ENCODE measurements around the gene CDC42BPG.
"Not testable (repeated sequence)": the region's sequence is repeated elsewhere in the genome, so short reads cannot be mapped to it uniquely, and the experiment has no call there.

Gene CDC42BPG

DNA sequence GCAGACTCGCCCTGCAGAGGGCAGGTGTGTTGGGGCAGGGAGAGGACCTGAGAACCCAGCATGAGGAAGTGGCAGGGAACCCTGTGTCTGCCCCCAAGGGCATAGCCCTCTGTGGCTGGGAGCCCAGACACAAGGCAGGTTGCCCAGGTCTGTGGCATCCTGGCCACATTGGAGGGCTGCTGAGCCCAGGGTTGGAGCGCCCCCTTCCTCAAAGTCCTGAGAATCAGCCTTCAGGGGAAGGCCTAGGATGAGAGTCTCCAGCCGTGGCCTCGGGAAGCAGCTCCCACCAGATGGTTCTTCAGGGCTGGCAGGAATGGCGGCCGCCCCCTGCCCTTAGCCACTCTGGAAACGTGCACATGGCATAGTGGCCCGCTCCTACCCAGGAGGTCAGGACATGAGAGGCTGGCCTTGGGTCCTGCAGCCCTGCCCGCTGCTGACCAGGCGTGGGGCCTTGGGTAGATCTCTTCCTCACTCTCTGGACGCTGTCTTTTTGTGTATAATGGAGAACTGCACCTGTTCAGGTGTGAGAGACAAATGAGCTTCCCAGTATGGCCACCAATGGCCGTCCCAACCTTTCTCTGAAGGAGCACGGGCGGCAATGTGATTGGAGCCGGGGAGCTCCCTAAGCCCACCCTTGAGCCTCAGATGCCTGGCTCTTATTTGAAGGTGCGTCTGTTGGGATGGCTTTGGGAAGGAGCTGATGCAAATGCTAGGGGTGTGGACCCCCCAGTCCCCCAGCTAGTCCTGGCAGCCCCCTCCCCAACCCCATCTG is 4.6 kb upstream of the CDC42BPG start:
- no peak for DNase-seq

DNA sequence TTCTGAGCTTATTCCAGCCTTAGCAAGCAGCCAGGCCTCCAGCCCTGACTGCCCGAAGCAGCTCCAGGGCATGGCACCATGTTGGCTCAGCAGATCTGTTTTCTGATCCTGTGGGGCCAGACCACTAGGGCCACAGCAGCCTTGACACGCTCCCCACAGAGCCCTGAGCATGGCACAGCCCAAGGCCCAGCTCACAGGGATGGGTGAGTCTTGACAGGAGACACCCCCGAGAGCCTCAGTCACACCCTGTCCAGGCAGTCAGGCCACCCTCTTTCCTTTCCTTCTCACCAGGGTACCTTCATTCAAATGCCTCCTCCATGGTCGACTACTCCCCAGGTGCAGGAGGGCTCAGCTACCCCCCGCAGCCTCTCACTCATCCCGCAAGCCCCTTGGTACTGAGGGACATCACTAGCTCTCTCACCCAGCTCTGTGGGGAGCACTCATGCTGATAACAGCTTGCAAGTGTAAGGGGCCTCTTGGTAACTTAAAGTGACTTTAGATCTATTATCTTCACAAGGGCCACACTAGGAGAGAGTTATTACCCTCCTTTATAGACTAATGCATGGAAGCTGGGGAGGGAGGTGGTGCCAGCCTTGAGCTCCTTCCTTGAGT is 3.9 kb upstream of the CDC42BPG start:
- DNase-seq, result no peak

DNA sequence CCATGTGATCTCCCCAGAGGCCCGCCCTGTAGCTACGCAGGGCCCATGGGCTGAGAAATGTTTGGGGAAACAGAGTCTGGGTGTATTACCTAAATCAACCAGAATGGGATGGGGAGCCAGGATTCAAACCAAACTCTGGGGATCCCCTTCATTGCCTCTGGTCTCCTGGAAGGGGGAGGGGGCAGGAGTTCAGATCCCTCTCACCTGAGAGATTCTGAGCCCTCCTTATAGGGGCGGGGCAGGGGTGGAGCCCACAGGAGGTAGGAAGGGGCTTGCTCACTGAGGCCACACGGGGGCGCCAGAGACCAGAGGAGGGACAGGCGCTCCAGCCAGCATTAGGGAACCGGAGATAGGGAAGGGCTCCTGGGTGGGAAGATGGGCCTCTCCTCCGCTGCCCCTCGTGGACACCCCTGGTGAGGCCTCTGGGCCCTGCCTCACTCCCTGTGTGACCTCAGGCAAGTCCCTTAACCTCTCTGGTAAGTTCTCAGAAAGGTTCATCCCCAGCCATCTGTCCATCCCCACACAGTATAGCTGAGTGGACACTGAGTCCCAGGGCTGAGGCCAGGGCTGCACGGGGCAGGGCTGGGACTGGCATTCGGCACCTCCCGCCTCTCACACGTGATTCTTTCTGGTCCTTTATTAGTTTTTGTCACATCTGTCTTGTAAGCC is 2.7 kb upstream of the CDC42BPG start:
- peak; percentile 89 for DNase-seq

DNA sequence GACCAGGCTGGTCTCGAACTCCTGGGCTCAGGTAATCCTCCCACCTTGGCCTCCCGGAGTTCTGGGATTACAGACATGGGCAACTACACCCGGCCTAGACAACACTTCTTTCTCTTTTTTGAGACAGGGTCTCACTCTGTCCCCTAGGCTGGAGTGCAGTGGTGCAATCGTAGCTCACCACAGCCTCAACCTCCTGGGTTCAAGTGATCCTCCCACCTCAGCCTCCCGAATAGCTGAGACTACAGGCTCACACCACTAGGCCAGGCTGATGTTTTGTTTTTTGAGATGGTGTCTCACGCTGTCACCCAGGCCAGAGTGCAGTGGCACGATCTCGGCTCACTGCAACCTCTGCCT is 1.3 kb upstream of the CDC42BPG start:
- not testable (repeated sequence) for DNase-seq

DNA sequence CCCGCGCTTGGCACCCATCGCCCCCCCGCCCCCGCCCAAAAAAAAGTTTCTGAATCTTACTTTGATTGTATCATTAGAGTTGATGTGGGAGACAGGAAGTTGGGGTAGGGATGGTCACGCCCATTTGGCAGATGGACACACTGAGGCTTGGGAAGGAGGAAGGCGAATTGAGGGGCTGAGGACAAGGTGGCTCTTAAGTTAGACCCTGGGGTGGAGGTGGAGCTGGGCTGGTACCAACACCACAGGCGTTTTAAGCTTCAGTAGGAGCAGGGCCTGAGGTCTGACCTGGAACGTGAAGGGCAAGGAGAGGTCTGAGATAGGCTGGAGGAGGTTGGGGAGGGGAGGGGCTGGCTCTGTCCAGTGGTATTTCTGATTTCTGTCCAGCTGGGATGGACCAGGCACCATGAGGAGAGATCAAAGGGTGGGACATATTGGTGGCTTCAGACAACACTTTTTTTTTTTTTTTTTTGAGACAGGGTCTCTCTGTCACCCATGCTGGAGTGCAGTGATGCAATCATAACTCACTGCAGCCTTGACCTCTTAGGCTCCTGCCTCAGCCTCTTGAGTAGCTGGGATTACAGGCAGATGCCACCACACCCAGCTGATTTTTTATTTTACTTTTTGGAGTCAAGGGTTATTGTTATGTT is 799 bp upstream of the CDC42BPG start:
- DNase-seq, result no peak

DNA sequence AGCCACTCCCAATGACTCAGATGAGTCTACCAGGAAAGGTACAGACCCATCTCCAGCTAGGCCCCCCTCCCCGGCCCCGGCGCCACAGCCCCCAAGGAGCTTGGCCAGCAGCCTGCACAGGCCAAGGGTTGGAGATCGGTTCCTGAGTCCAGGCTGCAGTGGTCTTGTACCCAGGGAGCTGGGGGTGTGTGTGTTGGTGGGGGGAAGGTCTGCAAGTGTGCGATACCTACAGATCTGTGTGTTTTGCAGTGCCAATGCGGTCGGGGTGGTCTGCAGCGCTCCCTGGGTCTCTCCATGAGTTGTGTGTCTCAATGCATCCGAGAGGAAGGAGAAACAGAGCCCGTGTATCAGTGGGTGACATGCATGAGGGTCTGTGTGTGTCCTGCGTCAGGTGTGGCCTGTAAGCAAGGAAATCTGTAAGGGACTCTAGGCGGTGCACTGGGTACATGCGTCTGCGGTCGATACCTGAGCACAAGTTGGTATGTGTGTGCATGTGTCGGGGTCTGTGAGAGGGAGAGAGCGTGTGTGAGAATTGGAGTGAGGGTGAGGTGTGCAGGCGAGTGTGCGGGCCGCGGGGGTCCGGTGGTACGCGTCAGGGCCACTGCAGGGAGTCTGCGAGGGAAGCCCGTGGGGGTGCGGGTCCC is 645 bp downstream of the CDC42BPG start:
- no peak for DNase-seq

DNA sequence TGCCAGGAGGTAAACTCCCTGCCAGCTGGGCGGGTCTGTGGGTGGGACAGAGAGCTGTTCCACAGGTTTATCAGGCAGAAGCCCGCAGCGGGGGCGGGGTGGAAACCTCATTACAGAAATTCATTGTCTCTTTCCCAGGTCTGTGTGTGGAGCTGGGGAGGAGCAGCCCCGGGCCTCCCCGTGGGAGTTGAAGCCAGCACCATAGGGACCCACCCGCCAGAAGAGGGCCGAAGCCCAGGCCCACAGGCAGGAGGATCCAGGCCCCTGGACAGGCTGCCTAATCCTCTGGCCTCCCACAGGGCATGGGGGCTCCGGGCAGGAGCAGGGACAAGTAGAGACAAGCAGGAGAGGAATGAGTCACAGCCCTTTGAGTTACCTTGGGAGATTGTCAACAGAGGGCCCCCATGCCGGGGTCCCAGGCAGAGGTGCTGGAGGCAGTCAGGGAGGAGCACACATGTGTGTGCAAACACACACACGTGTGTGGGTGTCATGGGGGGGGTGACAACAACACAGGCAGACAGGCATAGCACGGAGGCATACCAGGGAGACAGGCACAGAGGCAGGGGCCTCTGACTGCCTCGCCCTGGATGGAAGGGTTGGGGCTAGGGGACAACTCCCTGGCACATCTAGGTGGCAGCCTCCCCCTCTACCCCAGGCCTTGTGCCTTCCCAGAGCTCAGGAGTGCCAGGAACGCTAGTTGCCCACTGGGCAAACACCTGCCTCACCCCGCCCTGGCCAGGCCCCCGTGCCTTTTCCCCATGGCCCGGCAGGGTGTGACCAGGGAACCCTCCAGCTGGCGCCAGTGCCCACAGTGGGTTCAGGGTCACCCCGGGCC is 1.4 kb downstream of the CDC42BPG start:
- DNase-seq, result no peak

DNA sequence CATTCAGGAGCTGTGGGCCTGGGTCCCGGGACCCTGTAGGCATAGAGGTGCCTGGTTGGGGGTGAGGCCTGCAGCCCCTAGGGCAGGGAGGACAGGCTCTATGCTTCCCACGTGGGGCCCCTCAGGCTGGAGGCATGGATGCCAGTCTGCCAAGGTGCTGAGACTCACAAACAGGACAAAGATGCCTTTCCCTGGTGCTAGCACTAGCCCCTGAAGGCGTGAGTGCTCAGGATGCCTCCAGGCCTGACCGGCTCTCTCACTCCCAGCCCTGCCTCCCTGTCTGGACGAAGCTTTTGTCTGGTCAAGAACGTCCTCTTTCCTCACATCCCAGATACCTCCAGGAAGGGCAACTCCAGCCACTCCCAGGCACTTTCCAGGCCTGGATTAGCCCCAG is 2.1 kb downstream of the CDC42BPG start:
- DNase-seq, result no peak

DNA sequence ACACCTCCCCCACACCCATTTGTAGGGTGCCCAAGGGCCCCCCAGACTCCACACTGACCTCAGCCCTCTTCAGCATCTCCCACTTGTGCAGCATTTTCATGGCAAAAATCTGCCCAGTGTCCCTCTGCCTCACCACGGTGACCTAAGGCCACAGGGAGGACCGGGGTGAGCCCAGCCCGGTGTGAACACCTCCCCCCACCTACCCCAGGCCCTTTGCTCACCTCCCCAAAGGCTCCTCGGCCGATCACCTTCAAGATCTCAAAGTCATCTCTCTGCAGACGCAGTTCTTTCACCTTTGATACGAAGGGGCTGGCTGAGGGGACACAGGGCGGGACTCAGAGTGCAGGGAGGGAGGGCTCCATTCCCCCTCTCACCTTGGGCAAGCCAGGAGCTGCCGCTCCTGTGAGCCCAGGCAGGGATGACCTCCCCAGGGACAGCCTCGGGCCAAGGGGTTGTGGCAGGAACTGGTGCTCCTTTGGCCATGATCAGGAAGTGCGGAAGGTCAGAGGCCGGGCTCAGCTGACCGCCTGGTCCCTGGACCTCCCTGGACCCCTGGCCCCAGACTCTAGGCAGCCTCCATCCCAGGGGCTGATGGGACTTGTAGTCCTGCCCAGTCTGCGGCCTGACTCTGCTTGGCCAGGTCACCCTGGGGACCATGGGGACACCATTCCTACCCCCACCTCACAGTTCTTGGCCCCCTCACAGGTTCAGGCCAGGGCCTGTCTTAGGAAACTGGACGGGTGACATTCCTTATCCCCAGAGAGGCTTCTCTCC is 2.7 kb downstream of the CDC42BPG start:
- DNase-seq, result no peak

DNA sequence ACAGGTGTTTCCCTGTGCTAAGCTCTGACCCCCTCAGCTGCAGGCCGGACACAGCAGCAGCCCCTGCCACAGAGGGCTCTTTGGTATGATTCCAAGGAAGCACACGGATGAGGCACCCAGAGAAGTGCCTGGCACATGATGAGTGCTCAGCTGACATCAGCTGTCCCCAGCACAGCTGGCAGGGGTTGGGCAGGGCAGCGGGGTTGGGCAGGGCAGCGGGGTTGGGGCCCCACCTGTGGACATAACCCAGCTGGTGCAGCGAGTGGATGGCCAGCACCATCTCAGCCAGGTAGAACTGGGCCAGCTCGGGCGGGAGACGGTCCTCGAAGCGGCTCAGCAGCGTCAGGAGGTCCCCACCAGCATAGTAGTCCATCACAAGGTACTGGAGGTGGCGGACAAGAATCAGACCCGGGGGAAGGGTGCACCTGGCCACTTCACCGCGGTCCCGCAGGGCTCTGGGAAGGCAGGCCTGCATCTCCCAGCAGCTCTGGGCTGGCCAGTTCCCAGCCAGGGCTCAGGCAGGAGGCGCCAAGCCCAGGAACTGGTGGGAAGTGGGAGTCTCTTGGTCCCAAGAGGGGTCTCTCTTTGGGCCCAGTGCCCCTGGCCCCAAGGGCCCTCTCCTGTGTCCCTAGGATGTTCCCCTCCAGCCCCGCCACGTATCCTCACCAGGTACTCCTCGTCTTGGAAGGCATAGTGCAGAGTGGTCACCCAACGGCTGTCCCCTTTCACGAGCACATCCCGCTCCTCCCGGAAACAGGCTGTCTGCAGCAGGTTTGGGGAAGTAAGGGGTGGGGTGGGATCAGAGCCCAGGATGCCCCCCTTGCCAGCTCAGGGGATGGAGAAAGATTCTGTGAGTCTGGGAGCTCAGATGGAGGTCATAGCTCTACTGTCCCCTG is 4.3 kb downstream of the CDC42BPG start:
- DNase-seq, result no peak

DNA sequence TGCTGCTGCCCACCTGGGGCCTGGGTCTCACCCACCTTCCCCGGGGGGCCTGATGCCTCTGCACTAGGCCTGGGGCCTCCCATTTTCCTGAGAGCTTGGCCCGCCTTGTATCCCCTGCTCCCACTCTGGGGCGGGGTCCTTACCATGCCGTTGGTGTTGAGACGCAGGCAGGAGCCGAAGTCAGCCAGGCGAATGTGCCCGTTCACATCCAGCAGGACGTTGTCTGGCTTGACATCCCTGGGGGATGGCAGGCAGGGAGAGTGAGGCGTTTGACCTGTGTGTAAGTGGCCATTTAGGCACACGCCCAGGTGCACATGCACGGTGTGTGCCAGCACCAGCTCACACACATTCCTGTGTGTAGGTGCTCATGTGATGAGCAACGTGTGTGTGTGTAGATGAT is 5.1 kb downstream of the CDC42BPG start:
- DNase-seq, result no peak

DNA sequence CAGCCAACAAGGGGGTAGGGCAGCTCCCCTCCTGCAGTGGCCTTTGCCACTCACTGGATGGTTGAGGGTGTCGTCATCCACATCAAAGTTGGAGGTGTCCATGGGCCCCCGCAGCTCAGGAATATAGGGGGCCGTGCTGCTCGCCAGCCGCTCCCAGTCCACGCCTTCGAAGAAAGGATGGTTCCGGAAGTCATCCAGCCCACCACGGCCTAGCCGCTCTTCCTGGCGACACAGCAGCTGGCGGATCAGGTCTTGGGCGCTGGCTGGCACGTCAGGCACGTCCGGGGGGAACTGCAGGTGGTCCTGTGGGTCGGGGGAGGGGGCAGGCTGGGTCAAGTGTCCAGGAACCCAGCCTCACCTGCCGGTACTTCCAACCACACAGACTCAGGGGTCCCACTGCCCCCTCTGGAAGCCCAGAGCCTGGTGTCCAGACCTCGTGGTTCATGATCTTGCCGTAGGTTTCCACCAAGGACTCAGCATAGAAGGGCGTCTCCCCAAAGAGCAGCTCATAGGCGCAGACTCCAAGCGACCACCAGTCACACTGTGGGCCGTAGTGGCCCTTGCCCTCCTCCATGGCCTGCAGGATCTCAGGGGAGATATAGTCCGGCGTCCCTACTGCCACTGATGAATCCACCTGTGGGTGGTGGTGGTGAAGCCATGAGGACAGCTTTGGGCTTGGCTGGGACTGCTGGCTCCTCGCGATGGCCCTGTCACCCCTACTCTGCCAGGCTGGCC is 5.7 kb downstream of the CDC42BPG start:
- no peak for DNase-seq

DNA sequence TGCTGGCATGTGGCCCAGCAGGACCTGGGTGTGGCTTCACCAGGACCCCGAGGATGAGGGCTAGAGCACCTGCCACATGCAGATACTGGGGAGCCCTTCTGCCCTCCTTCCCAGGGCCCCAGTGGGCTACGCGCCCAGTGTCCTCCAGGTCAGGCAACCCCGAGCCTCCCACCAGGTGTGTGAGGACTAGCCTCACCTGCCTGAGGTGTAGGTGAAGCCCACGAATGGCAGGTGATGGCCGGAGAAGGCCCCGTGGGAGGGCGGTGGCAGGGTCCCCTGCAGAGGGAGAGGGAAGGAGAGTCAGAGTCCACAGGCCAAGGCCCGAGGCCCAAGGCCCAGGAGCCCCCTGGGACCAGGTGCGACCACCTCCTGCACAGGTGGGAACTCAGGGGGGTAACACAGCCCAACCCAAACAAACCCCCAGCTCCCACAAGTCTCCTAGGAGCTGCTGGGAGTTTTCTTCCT is 6.5 kb downstream of the CDC42BPG start:
- no peak for DNase-seq

DNA sequence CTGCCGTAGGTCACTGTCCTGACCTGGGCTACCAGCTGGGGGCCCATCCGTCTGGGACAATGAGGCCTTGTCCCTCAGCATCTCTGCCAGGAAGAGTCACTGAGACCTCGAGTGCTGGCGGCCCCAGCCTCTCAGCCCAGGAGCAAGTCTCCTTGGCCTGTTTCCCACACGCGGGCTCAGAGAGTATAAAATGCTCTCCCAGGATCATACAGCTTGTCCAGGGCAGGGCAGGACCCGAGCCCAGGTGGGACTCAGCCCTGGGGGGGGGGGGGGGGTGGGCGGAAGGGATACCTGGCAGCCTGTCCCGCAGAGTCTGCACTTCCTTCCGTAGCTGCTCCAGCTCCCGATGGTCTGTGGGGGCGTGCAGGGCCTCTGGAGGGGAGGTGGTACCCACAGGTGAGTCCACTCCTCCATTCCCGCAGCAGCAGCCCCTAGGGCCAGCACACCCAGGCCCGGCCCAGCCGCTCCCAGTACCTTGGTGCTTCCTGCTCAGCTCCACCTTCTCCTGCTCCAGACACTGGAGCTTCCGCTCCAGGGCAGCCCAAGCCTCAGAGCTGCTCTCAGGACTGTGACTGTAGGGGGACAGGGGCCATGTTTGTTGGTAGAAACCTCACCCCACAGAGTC is 7.9 kb downstream of the CDC42BPG start:
- no peak for DNase-seq

DNA sequence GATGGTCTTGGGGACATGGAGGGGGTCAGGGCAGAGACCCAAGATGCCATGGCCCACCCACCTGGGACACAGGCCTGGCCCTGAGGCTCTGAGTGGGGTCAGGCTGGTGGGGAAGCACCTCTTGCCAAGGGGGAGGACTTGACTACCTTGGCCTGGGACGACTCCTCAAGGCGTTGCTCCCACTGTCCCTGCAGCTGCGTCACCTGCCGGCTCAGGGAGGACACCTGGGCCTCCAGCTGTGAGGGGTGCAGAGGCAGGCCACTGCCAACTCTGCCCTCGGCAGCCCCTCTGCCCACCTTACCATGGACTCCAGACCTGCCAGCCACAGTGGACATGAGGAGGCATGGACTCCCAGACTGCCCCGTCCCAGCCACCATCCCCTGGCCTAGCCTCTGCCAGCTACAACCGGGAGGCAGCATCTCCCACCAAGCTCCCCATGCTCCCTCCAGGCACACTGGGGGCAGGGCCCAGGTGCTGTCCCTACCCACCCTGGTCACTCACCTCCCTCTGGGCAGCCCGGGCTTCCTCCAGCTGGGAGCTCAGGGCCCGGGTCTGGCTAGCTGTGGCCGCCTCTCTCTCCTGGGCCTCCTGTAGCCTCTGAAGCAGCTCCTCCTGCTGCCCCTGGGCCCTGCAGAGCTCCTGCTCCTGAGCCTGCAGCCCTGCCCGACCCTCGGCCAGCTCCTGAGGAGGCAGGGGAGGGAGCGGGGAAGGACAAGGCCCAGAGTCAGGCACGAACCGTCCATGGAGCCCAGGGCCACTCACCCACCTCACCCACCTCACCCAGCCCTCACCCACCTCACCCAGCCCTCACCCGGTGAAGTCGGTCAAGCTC is 8.6 kb downstream of the CDC42BPG start:
- DNase-seq, result no peak

DNA sequence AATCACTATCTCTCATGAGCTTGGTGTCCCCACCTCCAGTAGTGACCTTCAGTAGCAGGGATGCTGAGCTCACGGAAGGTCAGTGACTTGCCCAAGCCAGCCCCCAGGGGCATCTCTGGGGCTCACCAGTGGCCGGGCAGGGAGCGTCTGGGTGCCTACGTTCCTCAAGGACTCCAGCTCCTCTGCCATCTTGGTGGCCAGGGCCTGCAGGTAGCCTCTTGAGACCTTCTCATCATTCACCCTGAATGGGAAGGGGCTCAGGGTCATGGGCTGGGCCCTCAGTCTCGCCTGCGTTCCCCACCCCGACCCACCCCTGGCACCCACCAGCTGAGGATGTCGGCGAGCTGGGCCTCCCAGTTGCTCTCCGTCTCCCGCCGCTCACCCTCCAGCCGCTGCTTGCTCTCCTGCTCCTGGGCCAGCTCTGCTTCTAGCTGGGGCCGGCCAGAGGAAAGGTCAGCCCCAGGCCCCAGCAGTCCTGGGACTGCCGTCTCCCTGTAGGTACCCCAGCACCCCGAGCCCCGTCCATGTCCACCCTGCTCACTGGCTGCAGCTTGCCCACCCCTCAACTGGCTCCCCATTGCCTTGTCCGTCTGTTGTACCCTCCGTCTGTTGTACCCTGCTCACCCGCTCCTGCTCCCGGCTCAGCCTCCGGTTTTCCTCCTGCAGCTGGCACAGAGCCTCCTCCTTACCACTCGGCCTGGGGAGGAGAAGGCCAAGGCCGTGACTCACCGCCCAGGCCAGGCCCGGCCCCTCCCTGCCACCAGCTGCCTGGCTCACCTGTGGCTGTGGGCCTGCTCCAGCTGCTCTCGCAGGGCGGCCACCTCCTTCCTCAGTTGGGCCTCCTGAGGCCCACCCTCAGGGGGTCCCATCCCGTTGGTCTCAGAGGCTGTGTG is 9.5 kb downstream of the CDC42BPG start:
- DNase-seq, result no peak
